Measurements from ENCODE around the gene AQP2. TPM values are rescaled to one million over a fixed set of nuclear protein-coding genes. Genes with fewer than 3 reads are reported as not detected.
A peak's percentile ranks its signal among the peaks of the same experiment; 100 is the strongest.

AQP2 gene
- total RNA-seq, 1 experiment from 2014 or later, result not detected

GRCh38 chr12:49928471-49928870, 22.1 kb upstream of the AQP2 start:
- Mint-ChIP-seq H3K9me3 (ENCODE audit: unreplicated experiment) (no peaks in the 10 kb centered on the region), H3K27ac (ENCODE audit: low read depth, unreplicated experiment) (no peak overlapping the region), H3K4me1 (ENCODE audit: insufficient read depth, unreplicated experiment) (peaks cover 4% of the 10 kb centered on the region), H3K4me3 (ENCODE audit: unreplicated experiment) (no peak overlapping the region), H3K36me3 (ENCODE audit: insufficient read depth, unreplicated experiment) (no peaks in the 10 kb centered on the region), H3K27me3 (ENCODE audit: insufficient read depth, unreplicated experiment) (no peaks in the 10 kb centered on the region)
- POLR2A ChIA-PET, result interaction anchor here (0.5 to 0.6 kb wide), 2 partner anchors 55 to 127 kb away, joined by 3 read pairs; no protein-coding TSS in a partner anchor
- BruUV-seq (replicated peaks), result no TSS peak
- intact Hi-C loops (cut with micrococcal nuclease), result no loop called here
- DNase-seq (ENCODE audit: unreplicated experiment), result no peak
- no peak for TF ChIP-seq CTCF (IDR thresholded peaks at IDR 0.05; ENCODE audit: unreplicated experiment)
- CTCF ChIA-PET, result interaction anchor here (0.6 to 1.3 kb wide), 4 partner anchors 15 to 40 kb away, joined by 3 to 5 read pairs (median 4); no protein-coding TSS in a partner anchor

- ChIA-PET POLR2A (no interaction called here), CTCF (interaction anchor here (0.6 to 0.9 kb wide), 2 partner anchors 12 to 217 kb away, joined by 3 read pairs; no protein-coding TSS in a partner anchor)
- DNase-seq (ENCODE audit: unreplicated experiment), result no peak
Observed at GRCh38 chr12:49929581-49929980, 21.0 kb upstream of the AQP2 start.

GRCh38 chr12:49930515-49931288, 19.8 kb upstream of the AQP2 start:
- DNase-seq (ENCODE audit: unreplicated experiment), result peak; percentile 55
- intact Hi-C loops (cut with micrococcal nuclease), result no loop called here
- no peak overlapping the region for H3K27ac Mint-ChIP-seq (ENCODE audit: low read depth, unreplicated experiment)
- H3K4me3 Mint-ChIP-seq (ENCODE audit: unreplicated experiment), result no peak overlapping the region
- POLR2A ChIA-PET, result no interaction called here
- peaks cover 10% of the 10 kb centered on the region for H3K4me1 Mint-ChIP-seq (ENCODE audit: insufficient read depth, unreplicated experiment)
- no peaks in the 10 kb centered on the region for H3K27me3 Mint-ChIP-seq (ENCODE audit: insufficient read depth, unreplicated experiment)
- no peaks in the 10 kb centered on the region for H3K9me3 Mint-ChIP-seq (ENCODE audit: unreplicated experiment)
- no TSS peak for BruUV-seq (replicated peaks)
- no peak for TF ChIP-seq CTCF (IDR thresholded peaks at IDR 0.05; ENCODE audit: unreplicated experiment)
- CTCF ChIA-PET, result interaction anchor here (4.0 kb wide), 1 partner anchor 15 kb away, joined by 17 read pairs; no protein-coding TSS in a partner anchor
- no peaks in the 10 kb centered on the region for H3K36me3 Mint-ChIP-seq (ENCODE audit: insufficient read depth, unreplicated experiment)

More at GRCh38 chr12:49929581-49929980, 21.0 kb upstream of the AQP2 start:
- no peak for TF ChIP-seq CTCF (IDR thresholded peaks at IDR 0.05; ENCODE audit: unreplicated experiment)
- Mint-ChIP-seq H3K27me3 (ENCODE audit: insufficient read depth, unreplicated experiment) (no peaks in the 10 kb centered on the region), H3K4me1 (ENCODE audit: insufficient read depth, unreplicated experiment) (peaks cover 8% of the 10 kb centered on the region), H3K27ac (ENCODE audit: low read depth, unreplicated experiment) (no peak overlapping the region), H3K4me3 (ENCODE audit: unreplicated experiment) (no peak overlapping the region), H3K9me3 (ENCODE audit: unreplicated experiment) (no peaks in the 10 kb centered on the region), H3K36me3 (ENCODE audit: insufficient read depth, unreplicated experiment) (no peaks in the 10 kb centered on the region)
- intact Hi-C loops (cut with micrococcal nuclease), result no loop called here
- BruUV-seq (replicated peaks), result no TSS peak

GRCh38 chr12:49932023-49932422, 18.5 kb upstream of the AQP2 start:
- BruUV-seq (replicated peaks), result no TSS peak
- ChIA-PET POLR2A (interaction anchor here (0.7 kb wide), 1 partner anchor 33 kb away, joined by 3 read pairs; no protein-coding TSS in a partner anchor), CTCF (interaction anchor here (0.6 to 4.0 kb wide), 4 partner anchors 13 to 596 kb away, joined by 3 to 17 read pairs (median 4); no protein-coding TSS in a partner anchor)
- no peak for DNase-seq (ENCODE audit: unreplicated experiment)
- no peak overlapping the region for H3K27ac Mint-ChIP-seq (ENCODE audit: low read depth, unreplicated experiment)
- no peaks in the 10 kb centered on the region for H3K36me3 Mint-ChIP-seq (ENCODE audit: insufficient read depth, unreplicated experiment)
- no peak for TF ChIP-seq CTCF (IDR thresholded peaks at IDR 0.05; ENCODE audit: unreplicated experiment)
- peaks cover 10% of the 10 kb centered on the region for H3K4me1 Mint-ChIP-seq (ENCODE audit: insufficient read depth, unreplicated experiment)
- no peak overlapping the region for H3K4me3 Mint-ChIP-seq (ENCODE audit: unreplicated experiment)
- H3K9me3 Mint-ChIP-seq (ENCODE audit: unreplicated experiment), result no peaks in the 10 kb centered on the region
- intact Hi-C loops (cut with micrococcal nuclease), result no loop called here
- no peaks in the 10 kb centered on the region for H3K27me3 Mint-ChIP-seq (ENCODE audit: insufficient read depth, unreplicated experiment)
